Ishikawa (cell line): ENCODE results near the gene VAMP1.

Source experiments
- CEBPB ChIP-seq: IDR thresholded peaks from 2 replicates; pipeline ENCODE4 v1.6.1; 2012
- CREB1 ChIP-seq: IDR thresholded peaks from 2 replicates; pipeline ENCODE4 v1.6.1; 2012; ENCODE audit warnings: low read depth
- EP300 ChIP-seq: IDR thresholded peaks from 2 replicates; pipeline ENCODE4 v1.6.1; 2012; ENCODE audit warnings: borderline replicate concordance
- MAX ChIP-seq: IDR thresholded peaks from 2 replicates; pipeline ENCODE4 v1.6.1; 2012
- NFIC ChIP-seq: IDR thresholded peaks from 2 replicates; pipeline ENCODE4 v1.6.1; 2012
- RAD21 ChIP-seq: IDR thresholded peaks from 2 replicates; pipeline ENCODE4 v1.6.1; 2012; ENCODE audit warnings: low read depth
- REST ChIP-seq: IDR thresholded peaks from 2 replicates; pipeline ENCODE4 v1.6.1; 2012; ENCODE audit warnings: low read depth, mild to moderate bottlenecking
- TAF1 ChIP-seq: IDR thresholded peaks from 2 replicates; pipeline ENCODE4 v1.6.1; 2012; ENCODE audit warnings: low read depth, mild to moderate bottlenecking
- TCF12 ChIP-seq: IDR thresholded peaks from 2 replicates; pipeline ENCODE4 v1.6.1; 2012; ENCODE audit warnings: low read depth
- TEAD4 ChIP-seq: IDR thresholded peaks from 2 replicates; pipeline ENCODE4 v1.6.1; 2012
- YY1 ChIP-seq: IDR thresholded peaks from 2 replicates; pipeline ENCODE4 v1.6.1; 2012; ENCODE audit warnings: low read depth
- ZBTB7A ChIP-seq: IDR thresholded peaks from 2 replicates; pipeline ENCODE4 v1.6.1; 2012; ENCODE audit warnings: low read depth

- TF ChIP-seq REST (no peak), CREB1 (no peak), MAX (no peak), EP300 (no peak), ZBTB7A (no peak), TAF1 (no peak), TEAD4 (no peak), YY1 (no peak), CEBPB (no peak), TCF12 (no peak), NFIC (no peak), RAD21 (no peak)
Observed at GRCh38 chr12:6472491-6472890, 2.0 kb upstream of the VAMP1 start.
